Measurements from ENCODE around the gene EHD1.

GRCh38 chr11:64921384-64921783 lies 43.0 kb upstream of the EHD1 start:
- no peak for TF ChIP-seq CTCF (conservative IDR thresholded peaks at IDR 0.05; ENCODE audit: low read length)
- no peak for TF ChIP-seq EZH2phosphoT487 (IDR thresholded peaks at IDR 0.05; ENCODE audit: borderline replicate concordance)
